Osteoblast (primary cell): ENCODE data around the gene GRIA4. TPM values are rescaled to one million over a fixed set of nuclear protein-coding genes. Genes with fewer than 3 reads are reported as not detected.

ENCODE experiments used
- DNase-seq: peaks from one replicate; pipeline ENCODE4 v3.0.0; 2011; ENCODE audit warnings: low spot score, mixed read lengths; ENCODE audit not compliant: insufficient read length; ENCODE audit errors: missing footprints
- H2AFZ ChIP-seq: 2 replicates; pipeline ENCODE4 v1.6.0; 2011; ENCODE audit warnings: mild to moderate bottlenecking, low read length
- H3K27ac ChIP-seq: 2 replicates; pipeline ENCODE4 v1.5.1; 2011; ENCODE audit warnings: mild to moderate bottlenecking, low read depth, low read length, moderate library complexity
- H3K27me3 ChIP-seq: 2 replicates; pipeline ENCODE4 v1.6.0; 2012; ENCODE audit warnings: mild to moderate bottlenecking, control low read depth, inconsistent platforms, low read length, moderate library complexity; ENCODE audit not compliant: insufficient read depth
- H3K36me3 ChIP-seq: 2 replicates; pipeline ENCODE4 v1.5.1; 2011; ENCODE audit warnings: mild to moderate bottlenecking, low read length, control low read depth, moderate library complexity; ENCODE audit not compliant: insufficient read depth
- H3K4me1 ChIP-seq: 2 replicates; pipeline ENCODE4 v1.5.1; 2011; ENCODE audit warnings: mild to moderate bottlenecking, low read length, control low read depth, moderate library complexity; ENCODE audit not compliant: insufficient read depth
- H3K4me2 ChIP-seq: 2 replicates; pipeline ENCODE4 v1.6.0; 2011; ENCODE audit warnings: mild to moderate bottlenecking, low read length; ENCODE audit not compliant: insufficient read depth
- H3K4me3 ChIP-seq: fragments of 200-600 bp; sonication (generic); 3 replicates; pipeline ENCODE4 v1.5.1; 2012; ENCODE audit warnings: mild to moderate bottlenecking, low read length, inconsistent platforms; ENCODE audit not compliant: insufficient read depth
- H3K79me2 ChIP-seq: 2 replicates; pipeline ENCODE4 v1.6.0; 2012; ENCODE audit warnings: mild to moderate bottlenecking, low read length, control low read depth, inconsistent platforms; ENCODE audit not compliant: insufficient read depth
- H3K9me3 ChIP-seq: 2 replicates; pipeline ENCODE4 v1.5.1; 2011; ENCODE audit warnings: low read depth, low read length, control low read depth
- H4K20me1 ChIP-seq: 2 replicates; pipeline ENCODE4 v1.6.0; 2012; ENCODE audit warnings: mild to moderate bottlenecking, low read length, control low read depth; ENCODE audit not compliant: insufficient read depth
- CTCF ChIP-seq: IDR thresholded peaks from 2 replicates; pipeline ENCODE4 v1.5.1; 2011; ENCODE audit warnings: mild to moderate bottlenecking, low read depth, low read length, moderate library complexity; ENCODE audit errors: extremely low read depth
- total RNA-seq: library from RNA; depleted of rRNA; stranded (reverse); fragments of >200 nt; gene quantifications from 2 replicates; pipeline ENCODE4 v1.2.3, GENCODE V29; 2012

GRIA4 gene
- total RNA-seq, 1 donor: not detected

DNA sequence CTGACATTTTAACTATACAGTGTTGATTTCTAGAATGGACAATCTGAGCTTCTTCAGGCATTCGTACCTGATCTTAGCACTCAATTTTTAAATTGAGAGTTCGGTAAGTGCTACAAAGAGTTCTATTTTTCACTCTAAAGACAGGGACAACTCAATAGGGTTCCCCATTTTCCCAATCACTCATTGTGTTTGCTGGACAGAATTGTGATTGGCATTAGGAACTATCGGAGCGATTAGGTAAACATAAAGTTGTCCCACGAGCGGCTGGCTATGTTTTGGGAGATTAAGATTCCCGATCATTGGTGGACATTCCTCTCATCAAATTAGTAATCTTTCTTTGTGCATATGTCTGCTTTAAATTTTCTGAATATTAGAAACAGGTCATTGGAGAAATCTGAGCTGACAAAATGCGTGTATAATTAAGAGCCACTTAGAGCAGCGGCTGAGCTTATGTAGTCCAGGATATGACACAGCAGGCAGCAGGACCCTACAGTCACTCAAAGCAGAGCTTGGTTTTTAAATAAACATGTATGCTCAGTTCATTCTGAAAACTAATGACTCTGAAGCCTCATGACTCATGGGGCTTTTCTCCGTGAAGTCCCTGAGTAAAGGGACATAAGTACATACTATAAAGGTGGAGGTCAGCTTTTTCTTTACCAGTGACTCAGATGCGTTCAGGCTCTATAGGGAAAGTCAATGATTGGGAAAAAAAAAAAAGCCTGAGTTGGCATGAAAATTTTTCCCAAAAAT lies 109.4 kb downstream of the GRIA4 start:
- no peak overlapping the region for H3K4me3 ChIP-seq
- H3K4me2 ChIP-seq: no peak overlapping the region
- no peak for TF ChIP-seq CTCF
- no peak for DNase-seq
- H2AFZ ChIP-seq: no peak overlapping the region
- H3K9me3 ChIP-seq: no peaks in the 10 kb centered on the region
- H3K27me3 ChIP-seq: no peaks in the 10 kb centered on the region
- H3K27ac ChIP-seq: no peak overlapping the region
- H4K20me1 ChIP-seq: no peaks in the 10 kb centered on the region
- no peaks in the 10 kb centered on the region for H3K79me2 ChIP-seq
- no peaks in the 10 kb centered on the region for H3K4me1 ChIP-seq
- no peaks in the 10 kb centered on the region for H3K36me3 ChIP-seq

DNA sequence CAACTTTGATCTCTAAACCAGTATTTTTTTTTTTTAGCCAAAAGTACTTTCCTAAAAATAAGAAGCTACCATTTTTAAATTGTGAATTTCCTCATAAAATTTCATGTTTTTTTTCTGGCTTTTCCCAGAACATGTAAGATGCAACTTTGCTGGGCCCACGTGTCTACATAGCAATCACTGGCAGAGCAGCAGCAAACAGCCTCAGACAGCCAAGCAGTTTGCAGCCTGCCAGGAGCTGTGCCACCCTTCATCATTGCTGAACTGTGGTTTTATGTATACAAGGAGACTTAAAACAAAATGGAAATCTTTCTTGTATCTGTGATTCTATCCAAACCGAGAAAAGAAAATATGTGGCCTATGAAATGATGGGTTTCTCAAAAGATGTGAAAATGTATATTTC lies 110.2 kb downstream of the GRIA4 start:
- H3K36me3 ChIP-seq: no peaks in the 10 kb centered on the region
- H3K27me3 ChIP-seq: no peaks in the 10 kb centered on the region
- H3K27ac ChIP-seq: no peak overlapping the region
- no peak overlapping the region for H3K4me3 ChIP-seq
- DNase-seq: no peak
- H4K20me1 ChIP-seq: no peaks in the 10 kb centered on the region
- no peaks in the 10 kb centered on the region for H3K4me1 ChIP-seq
- no peak overlapping the region for H3K4me2 ChIP-seq
- TF ChIP-seq CTCF: no peak
- H2AFZ ChIP-seq: no peak overlapping the region
- H3K9me3 ChIP-seq: no peaks in the 10 kb centered on the region
- H3K79me2 ChIP-seq: no peaks in the 10 kb centered on the region

DNA sequence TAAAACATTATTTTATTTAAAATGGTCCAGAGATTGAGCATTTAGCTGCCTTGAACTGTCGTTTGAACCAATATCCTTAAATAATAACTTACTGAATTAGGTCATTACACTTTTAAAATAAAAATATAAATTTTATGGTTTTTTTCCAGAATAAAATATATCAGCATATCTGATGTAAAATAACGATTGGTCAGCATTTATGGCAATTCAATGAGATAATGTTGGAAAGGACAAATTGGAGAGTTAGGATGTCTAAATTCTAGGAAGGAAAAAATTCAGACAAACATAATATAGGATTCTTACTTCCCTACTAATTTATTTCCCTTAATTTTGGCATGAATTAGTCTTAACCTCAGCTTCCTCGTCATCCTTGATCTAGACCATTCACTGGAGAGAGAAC lies 113.4 kb downstream of the GRIA4 start:
- Histone ChIP-seq H3K27me3 (no peaks in the 10 kb centered on the region), H4K20me1 (no peaks in the 10 kb centered on the region), H3K27ac (no peak overlapping the region), H3K4me2 (no peak overlapping the region), H3K36me3 (no peaks in the 10 kb centered on the region), H2AFZ (no peak overlapping the region), H3K9me3 (no peaks in the 10 kb centered on the region), H3K79me2 (no peaks in the 10 kb centered on the region), H3K4me1 (no peaks in the 10 kb centered on the region), H3K4me3 (no peak overlapping the region)
- no peak for DNase-seq
- TF ChIP-seq CTCF: no peak

DNA sequence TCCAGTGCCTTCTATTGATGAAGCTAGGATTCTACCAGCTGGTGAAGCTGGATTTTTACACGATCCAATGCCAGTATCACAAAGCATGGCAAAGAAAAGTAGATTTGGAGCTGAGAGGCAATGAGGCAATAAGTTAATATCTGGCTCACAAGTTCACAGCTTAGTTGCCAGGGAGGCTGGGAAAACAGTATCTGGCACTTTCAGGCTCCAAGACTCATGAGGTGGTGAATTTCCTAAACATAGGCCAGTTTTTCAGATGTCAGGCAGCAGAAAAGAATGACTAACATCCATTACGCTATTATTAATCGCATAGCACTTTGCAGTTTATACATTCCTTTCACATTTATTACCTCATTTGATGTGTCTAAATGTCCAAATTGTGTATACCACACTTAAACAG lies 122.7 kb downstream of the GRIA4 start:
- H3K79me2 ChIP-seq: no peaks in the 10 kb centered on the region
- H2AFZ ChIP-seq: no peak overlapping the region
- no peaks in the 10 kb centered on the region for H3K27me3 ChIP-seq
- peaks cover 3% of the 10 kb centered on the region for H3K9me3 ChIP-seq
- H3K4me1 ChIP-seq: no peaks in the 10 kb centered on the region
- DNase-seq: no peak
- no peak overlapping the region for H3K4me2 ChIP-seq
- no peak for TF ChIP-seq CTCF
- no peak overlapping the region for H3K4me3 ChIP-seq
- H3K36me3 ChIP-seq: no peaks in the 10 kb centered on the region
- H3K27ac ChIP-seq: no peak overlapping the region
- H4K20me1 ChIP-seq: no peaks in the 10 kb centered on the region
